H9 (cell line): ENCODE results near the gene OPTC. TPM values are rescaled to one million over a fixed set of nuclear protein-coding genes. Genes with fewer than 3 reads are reported as not detected.

Source experiments
- DNase-seq: peaks from one replicate; pipeline ENCODE4 v3.0.0-alpha.2; 2017
- H2AFZ ChIP-seq: one replicate; pipeline ENCODE4 v1.6.1; 2013; ENCODE audit warnings: mild to moderate bottlenecking, low read length, control low read depth, moderate library complexity
- H2AK5ac ChIP-seq: 2 replicates; pipeline ENCODE4 v1.6.1; 2013; ENCODE audit warnings: low read length, control low read depth, mixed read lengths; ENCODE audit not compliant: insufficient read length
- H2BK120ac ChIP-seq: one replicate; pipeline ENCODE4 v1.6.1; 2013; ENCODE audit warnings: low read depth, mild to moderate bottlenecking, low read length, control low read depth, inconsistent platforms; ENCODE audit not compliant: poor library complexity, severe bottlenecking
- H2BK12ac ChIP-seq: 2 replicates; pipeline ENCODE4 v1.6.1; 2013; ENCODE audit warnings: low read length, control low read depth, mixed read lengths, low read depth; ENCODE audit not compliant: insufficient read length
- H2BK15ac ChIP-seq: 2 replicates; pipeline ENCODE4 v1.6.1; 2013; ENCODE audit warnings: low read depth, low read length, control low read depth
- H2BK20ac ChIP-seq: one replicate; pipeline ENCODE4 v1.6.1; 2013; ENCODE audit warnings: low read depth, mild to moderate bottlenecking, low read length, control low read depth, inconsistent platforms; ENCODE audit not compliant: poor library complexity, severe bottlenecking
- H2BK5ac ChIP-seq: 2 replicates; pipeline ENCODE4 v1.6.1; 2013; ENCODE audit warnings: low read length, control low read depth, mixed read lengths; ENCODE audit not compliant: insufficient read length
- H3K14ac ChIP-seq: 2 replicates; pipeline ENCODE4 v1.6.1; 2013; ENCODE audit warnings: low read length, control low read depth; ENCODE audit not compliant: insufficient read depth
- H3K18ac ChIP-seq: 2 replicates; pipeline ENCODE4 v1.6.1; 2013; ENCODE audit warnings: low read depth, mild to moderate bottlenecking, mixed read lengths, low read length, control low read depth; ENCODE audit not compliant: insufficient read length
- H3K23ac ChIP-seq: 2 replicates; pipeline ENCODE4 v1.6.1; 2013; ENCODE audit warnings: low read length, control low read depth, mixed read lengths, low read depth; ENCODE audit not compliant: insufficient read length
- H3K23me2 ChIP-seq: 2 replicates; pipeline ENCODE4 v1.6.1; 2013; ENCODE audit warnings: low read depth, mild to moderate bottlenecking, mixed read lengths, low read length, control low read depth; ENCODE audit not compliant: insufficient read length, poor library complexity, severe bottlenecking
- H3K27ac ChIP-seq: 2 replicates; pipeline ENCODE4 v1.5.1; 2013; ENCODE audit warnings: low read length, control low read depth, mixed read lengths, low read depth; ENCODE audit not compliant: insufficient read length
- H3K27me3 ChIP-seq: 2 replicates; pipeline ENCODE4 v1.6.1; 2013; ENCODE audit warnings: low read length, control low read depth, inconsistent platforms; ENCODE audit not compliant: insufficient read depth
- H3K4ac ChIP-seq: 2 replicates; pipeline ENCODE4 v1.6.1; 2013; ENCODE audit warnings: low read depth, mild to moderate bottlenecking, control low read depth, inconsistent platforms, low read length, moderate library complexity
- H3K4me1 ChIP-seq: 2 replicates; pipeline ENCODE4 v1.6.1; 2013; ENCODE audit warnings: low read length, control low read depth, inconsistent platforms; ENCODE audit not compliant: insufficient read depth
- H3K4me2 ChIP-seq: 2 replicates; pipeline ENCODE4 v1.6.1; 2013; ENCODE audit warnings: low read length, control low read depth, mixed read lengths; ENCODE audit not compliant: insufficient read length, insufficient read depth
- H3K56ac ChIP-seq: 2 replicates; pipeline ENCODE4 v1.6.1; 2013; ENCODE audit warnings: low read depth, mild to moderate bottlenecking, mixed read lengths, low read length, control low read depth; ENCODE audit not compliant: insufficient read length
- H3K79me1 ChIP-seq: 2 replicates; pipeline ENCODE4 v1.6.1; 2013; ENCODE audit warnings: low read depth, mild to moderate bottlenecking, moderate library complexity, low read length, control low read depth, inconsistent platforms; ENCODE audit not compliant: insufficient read depth, poor library complexity, severe bottlenecking
- H3K79me2 ChIP-seq: 2 replicates; pipeline ENCODE4 v1.6.1; 2013; ENCODE audit warnings: low read length, control low read depth, inconsistent platforms; ENCODE audit not compliant: insufficient read depth
- H3K9ac ChIP-seq: 2 replicates; pipeline ENCODE4 v1.6.1; 2013; ENCODE audit warnings: low read length, control low read depth, mixed read lengths; ENCODE audit not compliant: insufficient read length; ENCODE audit errors: extremely low read depth
- H3K9me3 ChIP-seq: one replicate; pipeline ENCODE4 v1.6.1; 2013; ENCODE audit warnings: low read depth, low read length, inconsistent platforms; ENCODE audit not compliant: control insufficient read depth
- H3T11ph ChIP-seq: one replicate; pipeline ENCODE4 v1.6.1; 2013; ENCODE audit warnings: mild to moderate bottlenecking, low read length, control low read depth, inconsistent platforms
- H4K20me1 ChIP-seq: one replicate; pipeline ENCODE4 v1.6.1; 2013; ENCODE audit not compliant: control insufficient read depth, insufficient read length, insufficient read depth
- H4K5ac ChIP-seq: 2 replicates; pipeline ENCODE4 v1.6.1; 2013; ENCODE audit warnings: low read depth, mild to moderate bottlenecking, mixed read lengths, low read length, control low read depth; ENCODE audit not compliant: insufficient read length
- H4K8ac ChIP-seq: replicated peaks from 2 replicates; pipeline ENCODE4 v1.6.1; 2013; ENCODE audit warnings: low read length, control low read depth, mixed read lengths, low read depth; ENCODE audit not compliant: insufficient read length
- H4K91ac ChIP-seq: 2 replicates; pipeline ENCODE4 v1.6.1; 2013; ENCODE audit warnings: low read depth, mild to moderate bottlenecking, moderate library complexity, mixed read lengths, low read length, control low read depth; ENCODE audit not compliant: insufficient read length
- H3K27ac Mint-ChIP-seq, 3 experiments: 2 replicates in 2 of 3; 3 replicates in 1 of 3; pipeline ENCODE4 v1.8.0; 2020 to 2021; ENCODE audit warnings: mixed read lengths in 3 of 3, mild to moderate bottlenecking in 1 of 3, moderate library complexity in 1 of 3
- H3K27me3 Mint-ChIP-seq: 2 replicates; pipeline ENCODE4 v1.8.0; 2021; ENCODE audit warnings: low read depth, mild to moderate bottlenecking, moderate library complexity, mixed read lengths
- H3K36me3 Mint-ChIP-seq, 3 experiments: 2 replicates in 2 of 3; 3 replicates in 1 of 3; pipeline ENCODE4 v1.8.0; 2020 to 2021; ENCODE audit warnings: low read depth in 3 of 3, mixed read lengths in 3 of 3; ENCODE audit not compliant: insufficient read depth in 1 of 3
- H3K4me1 Mint-ChIP-seq, 2 experiments: 2 replicates each; pipeline ENCODE4 v1.8.0; 2020; ENCODE audit warnings: mixed read lengths in 2 of 2
- H3K4me3 Mint-ChIP-seq, 2 experiments: 2 replicates in 1 of 2; 3 replicates in 1 of 2; pipeline ENCODE4 v1.8.0; 2020 to 2021; ENCODE audit warnings: mild to moderate bottlenecking in 2 of 2, mixed read lengths in 2 of 2, moderate library complexity in 1 of 2
- H3K9me3 Mint-ChIP-seq, 2 experiments: 2 replicates in 1 of 2; 3 replicates in 1 of 2; pipeline ENCODE4 v1.8.0; 2020; ENCODE audit warnings: mild to moderate bottlenecking in 2 of 2, mixed read lengths in 2 of 2, moderate library complexity in 1 of 2
- CTCF ChIP-seq: fragments of 200-600 bp; sonication (generic); conservative IDR thresholded peaks from 3 replicates; pipeline ENCODE4 v1.8.0; 2021; ENCODE audit warnings: antibody characterized with exemption, mild to moderate bottlenecking
- WGBS: extraction: QIAGEN DNeasy Blood & Tissue Kit; methylation state at CpG from one replicate; pipeline ENCODE4 v1.1.7; 2013; ENCODE audit warnings: missing lambda C conversion rate, low lambda C conversion rate, mixed read lengths; ENCODE audit not compliant: insufficient read length; ENCODE audit errors: extremely low coverage; 5-methylcytosine and 5-hydroxymethylcytosine counted together
- total RNA-seq: library from RNA; stranded (reverse); gene quantifications from 2 replicates; pipeline ENCODE4 v1.2.1, GENCODE V29; 2021

Gene OPTC
- total RNA-seq, 1 experiment from 2014 or later, result 1.1 TPM

DNA sequence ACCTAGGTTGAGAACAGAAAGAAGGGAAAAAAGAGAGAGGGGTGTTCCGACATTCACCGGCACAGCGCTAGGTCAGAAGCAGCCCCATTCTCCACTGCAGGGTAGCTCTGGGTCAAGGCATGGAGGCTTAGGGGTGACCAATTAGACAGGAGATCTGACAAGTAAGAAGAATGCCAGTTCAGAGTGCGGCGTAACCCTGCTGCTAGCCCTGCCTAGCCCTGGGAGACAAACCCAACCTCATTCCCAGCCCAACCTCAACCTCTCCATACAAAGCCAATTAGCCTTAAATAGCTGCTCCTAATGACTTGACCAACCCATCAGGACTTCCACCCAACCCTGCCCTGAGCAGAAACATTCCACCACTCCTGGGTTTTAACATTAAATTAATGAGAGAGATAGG, 15.0 kb upstream of the OPTC start:
- no peak overlapping the region for H3K56ac ChIP-seq
- no peaks in the 10 kb centered on the region for H4K20me1 ChIP-seq
- H3K9me3 ChIP-seq, result no peaks in the 10 kb centered on the region
- no peak overlapping the region for H3K23ac ChIP-seq
- Mint-ChIP-seq H3K27me3 (peaks cover 11% of the 10 kb centered on the region), H3K9me3 (no peaks in the 10 kb centered on the region), H3K27ac (no peak overlapping the region; a peak in 1 of 7 replicates), H3K36me3 (no peaks in the 10 kb centered on the region), H3K4me1 (peaks cover 22 to 30% of the 10 kb centered on the region in 2 experiments), H3K4me3 (no peak overlapping the region)
- no peak for DNase-seq
- no peaks in the 10 kb centered on the region for H3K79me1 ChIP-seq
- no peak overlapping the region for H2BK15ac ChIP-seq
- no peak overlapping the region for H4K91ac ChIP-seq
- H3K23me2 ChIP-seq, result no peaks in the 10 kb centered on the region
- WGBS, result no CpG with 5 or more reads among the region's 5 CpGs
- H3K79me2 ChIP-seq, result no peaks in the 10 kb centered on the region
- no peak overlapping the region for H4K5ac ChIP-seq
- no peak overlapping the region for H2BK20ac ChIP-seq
- H3K4me2 ChIP-seq, result no peak overlapping the region
- no peak overlapping the region for H3K27ac ChIP-seq
- no peak overlapping the region for H2BK5ac ChIP-seq
- H3K9ac ChIP-seq, result no peak overlapping the region
- no peak overlapping the region for H3T11ph ChIP-seq
- H4K8ac ChIP-seq, result no peak overlapping the region
- no peak overlapping the region for H2AFZ ChIP-seq
- TF ChIP-seq CTCF, result no peak
- no peak overlapping the region for H3K18ac ChIP-seq
- peaks cover 3% of the 10 kb centered on the region; the same call in 1 of the 2 replicates for H3K4me1 ChIP-seq
- no peak overlapping the region for H2BK12ac ChIP-seq
- H3K14ac ChIP-seq, result no peak overlapping the region
- no peak overlapping the region for H2AK5ac ChIP-seq
- no peak overlapping the region for H2BK120ac ChIP-seq
- H3K27me3 ChIP-seq, result no peaks in the 10 kb centered on the region
- H3K4ac ChIP-seq, result no peak overlapping the region
